Ascending aorta (tissue), 2 donors: ENCODE data around the gene SPP1. TPM values are rescaled to one million over a fixed set of nuclear protein-coding genes. Genes with fewer than 3 reads are reported as not detected.

Experiments used
- DNase-seq, 2 donors: peaks; one replicate each; pipeline ENCODE4 v3.0.0-alpha.2; 2019; ENCODE audit warnings: low spot score in 2 of 2
- H3K27ac ChIP-seq, 2 donors: fragments of 200-600 bp; sonication (generic); one replicate each; pipeline ENCODE4 v1.5.1; 2016 to 2017; ENCODE audit warnings: mild to moderate bottlenecking in 1 of 2
- H3K27me3 ChIP-seq: fragments of 200-600 bp; sonication (generic); one replicate; pipeline ENCODE4 v1.5.1; 2017
- H3K36me3 ChIP-seq, 2 donors: fragments of 200-600 bp; sonication (generic); one replicate each; pipeline ENCODE4 v1.5.1; 2016
- H3K4me1 ChIP-seq, 2 donors: fragments of 200-600 bp; sonication (generic); one replicate each; pipeline ENCODE4 v1.5.1; 2016 to 2017; ENCODE audit warnings: mild to moderate bottlenecking in 1 of 2
- H3K4me3 ChIP-seq, 2 donors: fragments of 200-600 bp; sonication (generic); one replicate each; pipeline ENCODE4 v1.5.1; 2016 to 2017; ENCODE audit warnings: mild to moderate bottlenecking in 1 of 2
- H3K9me3 ChIP-seq, 2 donors: fragments of 200-600 bp; sonication (generic); one replicate each; pipeline ENCODE4 v1.5.1; 2016
- intact Hi-C: fragments of 100-400 bp; cut with DNase I; formaldehyde crosslinking; loops from one replicate; pipeline ENCODE4 v1.15.1; 2023
- total RNA-seq: library from RNA; depleted of rRNA; stranded (reverse); fragments of >200 nt; gene quantifications from one replicate; pipeline ENCODE4 v1.1.0, GENCODE V29; 2016
- TF ChIP-seq, protein P1 (sequence below), 3 experiments: fragments of 200-600 bp in 2 of 3; fragments of 450-650 bp in 1 of 3; sonication (generic) in 2 of 3; IDR thresholded peaks; one replicate each; pipeline ENCODE4 v1.5.1; 2016 to 2019; ENCODE audit warnings: antibody characterized with exemption in 3 of 3, mild to moderate bottlenecking in 1 of 3, moderate library complexity in 1 of 3

The SPP1 gene
- total RNA-seq, 1 donor from 2014 or later: 0.75 TPM

DNA sequence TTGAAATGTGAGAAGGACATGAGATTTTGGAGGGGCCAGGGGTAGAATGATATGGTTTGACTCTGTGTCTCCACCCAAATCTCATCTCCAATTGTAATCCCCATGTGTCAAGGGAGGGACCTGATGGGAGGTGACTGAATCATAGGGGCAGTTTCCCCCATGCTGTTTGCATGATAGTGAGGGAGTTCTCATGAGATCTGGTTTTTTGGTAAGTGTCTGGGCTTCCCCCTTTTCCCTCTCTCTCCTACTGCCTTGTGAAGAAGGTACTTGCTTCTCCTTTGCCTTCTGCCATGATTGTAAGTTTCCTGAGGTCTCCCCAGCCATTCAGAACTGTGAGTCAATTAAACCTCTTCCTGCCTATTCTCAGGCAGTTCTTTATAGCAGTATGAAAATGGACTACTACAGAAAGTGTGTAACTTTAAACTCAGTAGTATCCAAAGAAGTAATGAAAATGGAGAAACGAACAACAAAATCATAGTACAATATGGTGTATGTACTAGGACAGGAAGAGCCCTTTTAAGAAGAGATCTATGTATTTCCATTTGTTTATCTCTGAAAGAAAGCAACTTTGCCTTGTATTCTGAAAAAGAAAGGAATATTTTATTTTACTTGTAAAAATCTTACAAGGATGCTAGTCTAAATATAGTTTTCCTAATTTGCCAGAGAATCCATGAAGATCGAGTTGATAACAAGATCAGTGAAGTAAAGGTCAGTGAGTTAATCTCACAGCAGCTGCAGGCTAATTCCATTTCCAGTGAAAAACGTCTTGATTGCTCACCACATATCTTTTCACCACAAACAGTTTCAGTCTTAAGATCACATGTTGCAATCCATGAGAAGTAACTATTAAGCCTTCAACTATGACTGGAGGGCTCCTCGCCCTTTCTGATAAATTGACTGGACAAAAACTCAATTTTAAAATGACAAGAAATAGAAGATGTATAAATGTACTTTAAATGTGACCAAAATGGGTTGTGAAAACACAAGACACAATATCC lies 52.4 kb downstream of the SPP1 start:
- H3K27ac ChIP-seq: peak overlapping the region; percentile 31 to 56

DNA sequence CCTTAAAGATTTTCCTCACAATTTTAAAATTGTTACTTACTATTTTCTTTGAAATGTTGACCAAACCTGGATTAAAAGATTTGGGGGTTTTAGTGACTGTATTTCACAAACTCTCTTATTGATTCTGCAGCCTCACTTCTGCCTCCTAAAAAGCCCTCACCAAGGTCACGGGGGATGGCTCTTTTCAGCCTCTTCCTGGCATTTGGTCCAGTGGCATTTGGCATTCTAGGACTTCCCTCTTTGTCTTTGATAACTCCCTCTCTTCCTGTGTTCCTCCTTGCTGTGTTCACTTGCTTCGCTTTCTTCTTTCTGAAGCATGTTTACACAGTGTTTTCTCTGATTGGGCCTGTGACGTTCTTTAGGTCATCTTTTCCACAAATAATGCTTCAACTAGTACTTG lies 53.4 kb downstream of the SPP1 start:
- H3K9me3 ChIP-seq: peaks cover 0 to 7% of the 10 kb centered on the region in 2 donors
- no peaks in the 10 kb centered on the region for H3K27me3 ChIP-seq
- TF ChIP-seq, protein P1, sequence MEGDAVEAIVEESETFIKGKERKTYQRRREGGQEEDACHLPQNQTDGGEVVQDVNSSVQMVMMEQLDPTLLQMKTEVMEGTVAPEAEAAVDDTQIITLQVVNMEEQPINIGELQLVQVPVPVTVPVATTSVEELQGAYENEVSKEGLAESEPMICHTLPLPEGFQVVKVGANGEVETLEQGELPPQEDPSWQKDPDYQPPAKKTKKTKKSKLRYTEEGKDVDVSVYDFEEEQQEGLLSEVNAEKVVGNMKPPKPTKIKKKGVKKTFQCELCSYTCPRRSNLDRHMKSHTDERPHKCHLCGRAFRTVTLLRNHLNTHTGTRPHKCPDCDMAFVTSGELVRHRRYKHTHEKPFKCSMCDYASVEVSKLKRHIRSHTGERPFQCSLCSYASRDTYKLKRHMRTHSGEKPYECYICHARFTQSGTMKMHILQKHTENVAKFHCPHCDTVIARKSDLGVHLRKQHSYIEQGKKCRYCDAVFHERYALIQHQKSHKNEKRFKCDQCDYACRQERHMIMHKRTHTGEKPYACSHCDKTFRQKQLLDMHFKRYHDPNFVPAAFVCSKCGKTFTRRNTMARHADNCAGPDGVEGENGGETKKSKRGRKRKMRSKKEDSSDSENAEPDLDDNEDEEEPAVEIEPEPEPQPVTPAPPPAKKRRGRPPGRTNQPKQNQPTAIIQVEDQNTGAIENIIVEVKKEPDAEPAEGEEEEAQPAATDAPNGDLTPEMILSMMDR (IDR thresholded peaks at IDR 0.05): no peak
- peaks cover 49 to 63% of the 10 kb centered on the region in 2 donors for H3K36me3 ChIP-seq
- peaks cover 4 to 23% of the 10 kb centered on the region in 2 donors for H3K4me1 ChIP-seq
- no peak overlapping the region for H3K4me3 ChIP-seq
- intact Hi-C loops: no loop called here
- peak overlapping the region; percentile 31 to 56 for H3K27ac ChIP-seq
- no peak for DNase-seq

More for the DNA sequence above, 52.4 kb downstream of the SPP1 start:
- H3K4me3 ChIP-seq: no peak overlapping the region
- H3K4me1 ChIP-seq: peaks cover 4 to 32% of the 10 kb centered on the region in 2 donors
- intact Hi-C loops: no loop called here
- H3K27me3 ChIP-seq: no peaks in the 10 kb centered on the region
- DNase-seq: no peak
- TF ChIP-seq, protein P1 (IDR thresholded peaks at IDR 0.05): no peak
- peaks cover 58 to 62% of the 10 kb centered on the region in 2 donors for H3K36me3 ChIP-seq
- peaks cover 0 to 7% of the 10 kb centered on the region in 2 donors for H3K9me3 ChIP-seq

GRCh38 chr4:88029556-88029955 lies 54.0 kb downstream of the SPP1 start:
- peaks cover 4 to 20% of the 10 kb centered on the region in 2 donors for H3K4me1 ChIP-seq
- no peaks in the 10 kb centered on the region for H3K27me3 ChIP-seq
- TF ChIP-seq, protein P1 (IDR thresholded peaks at IDR 0.05): no peak
- intact Hi-C loops: no loop called here
- H3K27ac ChIP-seq: peak overlapping the region; percentile 31 to 56
- H3K9me3 ChIP-seq: peaks cover 0 to 7% of the 10 kb centered on the region in 2 donors
- DNase-seq: no peak
- no peak overlapping the region for H3K4me3 ChIP-seq
- H3K36me3 ChIP-seq: peaks cover 47 to 61% of the 10 kb centered on the region in 2 donors

DNA sequence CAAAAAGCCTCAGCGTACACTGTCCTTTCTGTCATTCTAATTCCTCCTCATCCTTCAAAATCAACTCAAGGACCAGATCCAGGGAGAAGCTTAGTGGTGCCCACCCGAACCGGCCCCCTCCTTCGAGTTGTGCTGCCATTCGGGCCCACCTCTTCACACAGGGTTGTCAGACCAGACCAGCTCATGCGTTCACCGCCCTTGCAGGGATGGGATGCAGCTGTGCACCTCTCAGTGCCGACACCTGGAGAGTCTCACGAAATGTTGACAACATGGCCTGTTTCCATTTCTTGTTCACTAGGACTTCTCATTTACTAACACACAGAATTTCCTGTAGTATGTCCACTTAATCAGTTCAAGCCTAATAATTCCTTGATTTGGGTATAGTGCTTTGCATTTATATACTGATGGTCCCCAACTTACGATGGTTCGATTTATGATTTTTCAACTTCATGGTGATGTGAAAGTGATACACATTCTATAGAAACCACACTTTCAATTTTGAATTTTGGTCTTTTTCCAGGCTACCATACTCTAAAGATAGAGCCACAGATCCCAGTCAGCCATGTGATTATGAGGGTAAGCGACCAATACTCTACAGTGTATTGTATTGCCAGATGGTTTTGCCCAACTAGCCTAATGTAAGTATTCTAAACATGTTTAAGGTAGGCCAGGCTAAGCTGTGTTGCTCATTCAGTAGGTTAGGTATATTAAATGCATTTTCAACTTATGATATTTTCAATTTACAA lies 55.2 kb downstream of the SPP1 start:
- TF ChIP-seq, protein P1 (IDR thresholded peaks at IDR 0.05): no peak
- no peaks in the 10 kb centered on the region for H3K27me3 ChIP-seq
- no peak overlapping the region for H3K4me3 ChIP-seq
- intact Hi-C loops: loop anchor here (5.0 kb wide), 1 partner anchor 177 kb away; no protein-coding TSS in a partner anchor
- peaks cover 4 to 20% of the 10 kb centered on the region in 2 donors for H3K4me1 ChIP-seq
- DNase-seq: no peak
- H3K9me3 ChIP-seq: peaks cover 0 to 4% of the 10 kb centered on the region in 2 donors
- H3K27ac ChIP-seq: no peak overlapping the region
- peaks cover 36 to 61% of the 10 kb centered on the region in 2 donors for H3K36me3 ChIP-seq

Other genes starting within 250 kb of the SPP1 start
- gene IBSP, start 176.2 kb upstream of the SPP1 start, total RNA-seq: not detected
- gene MEPE, start 142.7 kb upstream of the SPP1 start, total RNA-seq: not detected
- 119 TPM for gene PKD2, start 31.9 kb downstream of the SPP1 start, total RNA-seq
- gene ABCG2, start 182.9 kb downstream of the SPP1 start, total RNA-seq: 6.1 TPM